ENCODE data around the gene LGR4.

Gene LGR4

DNA sequence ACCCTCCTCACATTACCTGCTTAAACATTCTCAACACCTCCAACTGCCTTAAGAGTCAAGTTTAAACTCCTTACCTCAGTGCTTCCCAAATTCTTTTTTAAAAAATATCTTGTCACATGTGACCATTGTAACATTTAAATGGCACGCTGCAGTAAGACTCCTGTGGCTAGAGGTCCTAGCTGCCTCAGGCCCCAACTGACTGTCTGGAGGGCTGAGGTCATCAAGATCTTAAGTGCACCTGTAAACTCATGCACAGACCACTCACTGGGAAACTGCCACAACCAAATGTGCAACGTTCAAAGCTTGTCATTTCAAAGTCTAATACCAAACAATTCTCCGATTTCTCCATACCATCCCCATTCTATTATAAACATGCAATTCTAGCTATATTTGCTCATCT, 93.1 kb downstream of the LGR4 start:
- DNase-seq (ENCODE audit: low spot score) = no peak

- no peak for DNase-seq (ENCODE audit: low spot score)
Measured at GRCh38 chr11:27375370-27375769, 97.2 kb downstream of the LGR4 start.

- no peak for DNase-seq (ENCODE audit: low spot score)
Measured at GRCh38 chr11:27373856-27374602, 98.6 kb downstream of the LGR4 start.

DNA sequence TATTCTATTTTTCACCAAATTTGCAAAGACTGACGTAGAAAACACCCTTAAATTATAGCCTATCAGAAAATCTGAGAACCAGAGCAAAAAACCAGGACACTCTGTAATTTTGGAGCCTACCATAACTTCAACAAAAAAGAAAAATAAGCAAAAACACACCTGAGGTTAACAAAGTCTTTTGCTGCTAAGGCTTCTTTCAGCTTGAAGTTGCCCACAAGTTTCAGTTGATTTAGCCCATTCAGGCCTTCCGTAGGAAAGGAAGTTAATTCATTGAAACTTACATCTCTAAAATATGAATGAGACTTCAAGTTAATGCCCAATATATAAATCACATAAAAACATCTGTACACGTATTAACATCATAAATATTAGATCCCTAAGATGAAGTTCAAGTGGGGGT, 99.2 kb downstream of the LGR4 start:
- no peak for DNase-seq (ENCODE audit: low spot score)

- DNase-seq (ENCODE audit: low spot score) = no peak
Measured at GRCh38 chr11:27372164-27372563, 100.4 kb downstream of the LGR4 start.

- DNase-seq (ENCODE audit: low spot score) = no peak
Measured at GRCh38 chr11:27371489-27371888, 101.1 kb downstream of the LGR4 start.

GRCh38 chr11:27370374-27370773, 102.2 kb downstream of the LGR4 start:
- DNase-seq (ENCODE audit: low spot score) = no peak

DNA sequence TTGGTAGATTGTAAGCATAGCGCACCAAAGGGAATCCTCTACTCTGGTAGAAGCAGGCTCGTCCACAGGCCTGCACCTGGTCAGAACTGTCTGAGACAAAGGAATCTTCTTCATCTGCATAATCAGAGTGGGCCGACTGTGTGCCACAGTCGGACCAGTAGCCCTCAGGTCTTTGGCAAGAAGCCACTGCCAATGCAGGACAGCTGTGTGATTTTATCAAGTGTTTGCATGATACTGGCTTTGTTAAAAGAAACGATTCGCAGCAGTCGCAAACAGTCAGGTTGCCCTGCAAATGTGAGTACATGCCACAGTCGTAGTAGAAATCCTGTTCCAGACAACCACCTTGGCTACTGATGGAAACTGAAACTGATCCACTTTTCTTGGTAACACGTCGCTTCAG, 104.7 kb downstream of the LGR4 start:
- DNase-seq (ENCODE audit: low spot score) = no peak

GRCh38 chr11:27363576-27364117, 108.9 kb downstream of the LGR4 start:
- no peak for DNase-seq (ENCODE audit: low spot score)

DNA sequence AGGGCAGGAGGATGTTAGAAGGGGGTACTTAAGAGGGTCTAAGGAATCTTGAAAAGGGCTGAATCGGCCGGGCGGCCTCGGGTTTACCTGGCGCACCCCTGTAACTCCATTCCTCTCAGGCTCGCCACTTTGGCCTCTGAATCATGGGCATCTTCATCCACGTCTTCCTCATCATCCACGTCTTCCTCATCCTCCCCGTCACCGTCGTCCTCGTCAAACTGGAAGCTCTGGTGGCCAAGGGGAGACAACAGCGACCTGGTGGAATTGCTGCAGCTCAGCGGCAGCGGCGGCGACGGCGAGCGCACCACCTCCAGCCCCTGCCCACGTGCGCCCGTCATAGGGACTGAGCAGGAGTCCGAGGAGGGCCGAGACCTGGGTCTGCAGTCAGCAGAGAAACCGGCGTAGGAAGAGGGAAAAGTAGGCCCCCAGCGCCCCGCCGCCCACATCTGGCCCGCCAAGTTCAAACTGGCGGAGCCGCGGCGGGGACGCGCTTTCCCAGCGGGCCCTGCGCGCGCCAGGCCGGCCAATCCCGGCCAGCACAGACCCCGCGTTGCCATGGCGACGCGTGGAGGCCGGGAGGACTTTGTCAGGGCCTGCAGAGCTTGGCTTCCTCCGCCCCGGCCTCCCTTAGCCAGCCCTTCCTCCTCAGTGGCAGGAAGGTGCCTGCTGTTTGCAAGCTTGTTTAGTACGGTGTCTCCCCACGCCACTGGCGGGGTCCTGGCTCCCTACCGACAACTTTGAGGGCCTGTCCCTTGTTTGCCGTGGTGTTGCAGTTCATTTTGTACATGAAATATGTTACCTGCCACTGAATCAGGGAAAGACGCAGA, 109.6 kb downstream of the LGR4 start, which contains the start of gene CCDC34:
CCDC34 (minus strand) TSS at position 467 of the 827 bp plus-strand sequence; CDS start at position 446, 21 bp downstream.
- DNase-seq (ENCODE audit: low spot score) = peak; percentile 98

DNA sequence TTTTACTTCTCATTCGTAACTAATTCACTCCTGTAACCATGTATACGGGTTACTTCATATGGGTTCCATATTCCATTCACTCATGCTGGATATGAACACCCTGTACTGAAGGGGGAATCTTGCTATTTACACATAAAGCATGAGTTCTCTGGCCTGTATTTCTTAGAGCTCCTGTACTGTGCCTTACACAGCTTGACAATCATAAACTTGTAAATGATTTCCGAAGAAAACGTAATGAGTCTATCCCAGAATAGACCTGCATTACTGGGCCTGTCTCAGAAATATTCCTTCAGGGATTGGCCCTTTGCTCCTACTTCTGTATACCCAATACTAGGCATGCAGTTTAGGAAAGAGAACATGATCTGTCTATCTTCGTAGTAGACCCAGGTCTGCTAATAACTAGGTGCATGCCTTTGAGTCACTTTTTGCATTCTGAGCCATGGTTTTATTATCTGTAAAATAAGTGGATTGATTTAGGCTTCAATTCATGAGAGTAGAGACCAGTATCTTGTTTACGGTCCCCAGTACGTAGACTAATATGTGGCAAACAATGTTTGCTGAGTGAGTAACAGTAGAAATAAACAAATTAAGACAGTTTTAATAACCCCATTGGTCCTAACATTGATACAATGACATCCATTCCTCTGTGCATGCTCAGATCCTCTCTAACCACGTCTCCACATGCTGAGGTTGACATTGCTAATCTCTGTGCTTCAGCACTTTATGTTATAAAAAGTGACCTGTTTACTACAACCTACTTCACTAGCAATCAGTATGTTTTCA, 110.8 kb downstream of the LGR4 start:
- no peak for DNase-seq (ENCODE audit: low spot score)

DNA sequence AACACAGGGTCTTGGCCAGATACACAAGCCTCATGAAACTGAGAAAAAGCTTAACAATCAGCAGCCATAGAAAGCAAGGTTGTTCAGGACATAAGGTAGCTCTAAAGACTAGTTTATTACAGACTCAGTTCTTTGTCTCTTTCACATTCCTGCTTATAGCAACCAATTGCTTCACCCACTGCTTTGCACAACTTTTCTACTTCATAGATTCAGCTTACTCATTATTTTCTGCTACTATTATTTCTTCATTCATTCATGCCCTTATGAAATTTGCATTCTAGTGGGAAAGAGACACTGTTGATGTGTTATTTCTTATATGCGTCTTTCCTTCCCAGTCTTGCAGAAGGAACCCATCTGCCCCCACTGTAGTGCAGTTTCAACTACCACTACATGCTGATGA, 114.3 kb downstream of the LGR4 start:
- no peak for DNase-seq (ENCODE audit: low spot score)

GRCh38 chr11:27357250-27357649, 115.3 kb downstream of the LGR4 start:
- DNase-seq (ENCODE audit: low spot score) = no peak

DNA sequence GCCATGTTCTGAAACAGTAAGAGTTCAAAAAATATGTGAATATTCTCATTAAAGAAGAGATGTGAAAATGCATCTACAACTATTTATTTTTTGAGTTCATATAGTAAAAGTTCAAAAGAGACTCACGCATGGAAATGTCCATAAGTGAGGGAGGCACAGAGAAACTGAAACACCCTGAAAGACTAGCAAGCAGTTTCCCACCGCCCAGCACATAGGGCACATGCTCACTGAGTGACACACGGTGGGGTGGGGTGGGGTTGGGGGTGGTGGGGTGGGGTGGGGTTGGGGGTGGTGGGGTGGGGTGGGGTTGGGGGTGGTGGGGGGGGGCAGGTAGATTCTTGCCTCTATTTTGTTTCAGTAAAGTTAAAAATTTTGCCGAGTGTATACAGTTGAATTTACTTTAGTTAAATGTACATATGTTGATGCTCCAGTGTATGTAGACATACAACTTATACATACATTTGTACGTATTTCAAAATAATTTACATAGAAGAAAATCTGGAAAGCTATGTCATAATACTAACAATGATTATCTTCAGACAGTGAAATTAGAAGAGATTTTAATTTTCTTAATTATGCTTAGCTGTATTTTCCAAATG, 115.9 kb downstream of the LGR4 start:
- no peak for DNase-seq (ENCODE audit: low spot score)

GRCh38 chr11:27355575-27356104, 117.0 kb downstream of the LGR4 start:
- no peak for DNase-seq (ENCODE audit: low spot score)

GRCh38 chr11:27354359-27354965, 118.1 kb downstream of the LGR4 start:
- DNase-seq (ENCODE audit: low spot score) = no peak

DNA sequence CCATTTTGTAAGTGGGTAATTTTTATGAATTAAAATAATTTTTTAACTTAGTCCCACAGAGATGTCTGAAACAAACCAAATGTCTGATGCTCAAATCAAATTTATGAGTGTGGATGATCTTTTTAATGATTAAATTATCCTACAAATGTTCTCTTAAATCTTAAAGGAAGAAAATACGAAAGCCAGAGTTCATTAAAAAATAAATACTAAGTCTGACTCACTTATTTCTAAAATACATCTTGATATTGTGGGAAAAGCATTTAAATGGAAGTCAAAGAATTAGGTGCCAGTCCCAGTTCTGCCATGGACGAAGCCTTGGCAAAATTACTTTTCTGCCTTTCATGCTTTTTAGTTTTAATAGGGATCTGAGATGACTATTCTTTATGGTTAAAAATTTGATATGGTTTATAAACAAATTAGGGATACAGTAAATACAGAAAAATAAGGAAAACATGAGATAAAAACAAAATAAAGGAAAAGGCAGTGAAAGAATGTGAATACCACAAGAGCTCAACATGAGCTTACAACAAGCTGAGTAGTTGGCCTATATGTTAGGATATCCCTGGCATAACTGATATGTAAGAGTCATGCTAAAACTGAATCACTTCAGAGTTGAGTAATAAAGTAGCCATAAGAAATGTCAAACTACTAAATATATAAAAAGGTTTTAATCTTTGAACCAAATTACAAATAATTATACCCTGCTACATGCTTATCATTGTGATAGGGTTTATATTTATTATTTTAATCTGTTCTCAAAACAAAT, 118.8 kb downstream of the LGR4 start:
- DNase-seq (ENCODE audit: low spot score) = no peak

DNA sequence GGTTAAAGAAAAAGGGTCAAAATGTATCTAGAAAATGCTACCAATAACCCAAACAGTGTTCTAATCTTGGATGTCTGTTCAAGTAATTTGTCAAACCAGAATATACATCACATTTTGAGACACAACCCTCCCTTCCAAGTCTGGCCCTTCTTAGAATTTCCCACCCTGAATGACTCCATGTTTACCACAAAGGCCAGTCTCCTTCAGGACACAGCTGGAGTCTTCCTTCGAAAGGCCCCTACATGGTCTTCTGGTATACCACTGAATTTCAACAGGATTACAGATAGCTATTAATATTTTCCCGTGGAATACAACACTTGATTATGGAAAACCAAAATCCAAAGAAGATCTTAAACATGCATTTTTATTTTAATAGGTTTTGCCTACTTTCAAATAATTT, 119.8 kb downstream of the LGR4 start:
- DNase-seq (ENCODE audit: low spot score) = no peak

DNA sequence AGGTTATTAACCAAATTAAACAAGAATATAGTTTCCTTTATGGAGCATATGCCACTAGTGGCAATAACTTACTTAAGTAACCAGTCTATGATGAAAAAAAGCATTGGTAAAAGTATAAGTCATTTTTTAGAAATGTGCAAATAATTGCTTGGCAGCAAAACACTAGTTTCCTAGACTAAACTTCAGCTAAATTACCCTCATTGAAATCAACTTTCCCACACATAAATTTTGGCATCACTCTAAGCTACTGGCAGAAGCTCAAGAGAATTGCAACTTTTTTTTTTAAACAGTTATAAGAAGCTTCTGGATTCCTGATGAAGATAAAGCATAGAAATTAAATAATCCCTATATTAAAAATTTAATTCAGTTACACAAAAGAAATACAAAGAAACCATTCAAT, 122.1 kb downstream of the LGR4 start:
- no peak for DNase-seq (ENCODE audit: low spot score)

DNA sequence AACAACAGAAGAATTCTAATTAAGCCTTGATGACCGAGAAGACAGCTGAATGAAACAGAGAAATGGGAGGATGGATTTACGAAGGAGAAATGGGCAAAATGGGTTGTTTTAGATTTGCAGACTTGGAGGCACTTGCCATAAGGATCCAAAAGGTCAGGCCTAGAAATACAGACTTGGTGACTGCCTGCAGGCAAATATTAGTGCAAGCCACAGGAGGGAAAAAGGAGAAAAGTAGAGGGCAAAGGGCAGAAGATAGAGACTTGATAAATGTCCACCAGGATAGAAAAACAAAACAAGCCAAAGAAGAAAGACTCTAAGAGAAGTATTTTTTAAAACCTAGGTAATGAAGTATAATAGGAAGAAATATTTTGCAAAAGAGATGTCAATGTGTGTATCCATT, 122.7 kb downstream of the LGR4 start:
- DNase-seq (ENCODE audit: low spot score) = no peak

Data from D341Med (cell line).